Activated T-cell treated with anti-CD3 and anti-CD28 coated beads for 1 hour (primary cell): Measurements from ENCODE around the gene RPS6KC1.

ENCODE experiments used
- DNase-seq: peaks from one replicate; pipeline ENCODE4 v3.0.0-alpha.2; 2020; ENCODE audit warnings: low read depth

Gene RPS6KC1

GRCh38 chr1:213221209-213221608 is 170.2 kb downstream of the RPS6KC1 start:
- no peak for DNase-seq

- no peak for DNase-seq
Observed at GRCh38 chr1:213227458-213227857, 176.4 kb downstream of the RPS6KC1 start.

DNA sequence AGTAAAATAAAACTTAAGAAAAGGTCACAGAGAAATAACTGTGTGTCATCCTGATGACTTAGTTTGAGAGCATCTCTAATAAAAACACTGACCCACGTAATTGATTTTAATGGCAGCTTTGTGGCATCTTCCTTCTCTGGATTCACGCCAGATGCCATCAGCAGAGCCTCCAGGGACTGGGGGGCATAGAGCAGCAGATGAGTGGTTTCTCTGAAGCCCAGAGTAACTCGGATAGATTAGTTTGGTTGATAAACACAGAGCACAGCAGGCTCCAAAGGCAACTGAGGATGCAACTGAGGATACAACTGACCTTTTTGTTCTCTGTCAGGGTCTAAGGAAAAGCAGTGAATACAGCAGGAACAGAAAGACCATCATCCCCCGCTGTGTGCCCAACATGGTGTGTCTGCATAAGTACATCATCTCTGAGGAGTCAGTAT is 180.8 kb downstream of the RPS6KC1 start:
- no peak for DNase-seq

DNA sequence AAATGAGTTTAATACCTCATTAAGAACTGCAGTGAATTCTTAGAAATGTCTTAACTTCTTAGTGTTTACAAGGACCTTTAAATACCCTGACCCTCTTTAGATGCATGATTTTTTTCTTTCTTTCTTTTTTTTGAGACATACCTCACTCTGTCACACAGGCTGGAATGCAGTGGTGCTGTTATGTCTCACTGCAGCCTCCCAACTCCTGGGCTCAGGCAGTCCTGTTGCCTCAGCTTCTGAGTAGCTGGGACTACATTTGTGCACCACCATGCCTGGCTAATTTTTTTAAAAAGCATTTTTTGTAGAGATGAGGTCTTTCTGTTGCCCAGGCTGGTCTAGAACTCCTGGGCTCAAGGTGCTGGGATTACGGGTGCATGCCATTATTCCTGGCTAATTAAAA is 191.8 kb downstream of the RPS6KC1 start:
- DNase-seq = no peak

GRCh38 chr1:213244664-213245091 is 193.6 kb downstream of the RPS6KC1 start:
- no peak for DNase-seq

- DNase-seq = no peak
Observed at GRCh38 chr1:213245260-213245910, 194.3 kb downstream of the RPS6KC1 start.

- no peak for DNase-seq
Observed at GRCh38 chr1:213247038-213247437, 196.0 kb downstream of the RPS6KC1 start.

DNA sequence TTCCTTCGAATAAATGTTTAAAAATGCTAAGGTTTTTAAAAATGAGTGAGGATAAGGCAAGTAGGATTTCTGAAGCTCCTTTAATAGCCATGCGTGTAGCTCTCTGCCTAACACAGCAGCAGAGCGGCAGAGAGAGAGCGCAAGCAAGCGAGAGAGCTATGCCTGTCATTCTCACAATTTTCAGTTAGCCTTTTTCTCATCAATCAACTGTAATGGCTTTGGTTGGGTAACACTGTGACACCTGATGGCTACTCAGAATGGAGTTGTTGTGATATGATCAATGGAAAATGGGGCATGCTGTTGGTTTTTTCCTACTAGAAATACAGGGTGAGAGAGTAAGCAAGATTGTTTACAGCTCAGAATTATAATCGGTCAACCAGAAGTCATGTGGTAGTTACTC is 198.4 kb downstream of the RPS6KC1 start:
- no peak for DNase-seq

DNA sequence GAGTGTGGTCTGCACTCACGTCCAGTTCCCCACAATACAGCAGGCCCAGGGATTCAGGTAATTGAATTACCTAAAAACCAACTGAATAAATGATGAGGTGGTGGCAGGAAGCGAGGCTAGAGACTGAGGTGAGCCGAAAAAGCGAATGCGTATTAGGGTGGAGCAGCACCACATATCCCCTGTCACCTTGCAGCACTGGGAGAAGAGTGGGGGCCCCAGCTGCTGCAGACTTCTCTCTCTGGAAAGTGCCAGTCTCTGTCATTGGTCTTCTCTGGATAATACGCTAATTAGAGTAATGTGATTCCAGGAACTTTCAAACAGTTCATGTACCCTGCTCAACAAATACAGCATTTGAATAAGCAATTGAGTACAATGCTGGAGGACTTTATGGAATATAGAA is 199.0 kb downstream of the RPS6KC1 start:
- DNase-seq = no peak

DNA sequence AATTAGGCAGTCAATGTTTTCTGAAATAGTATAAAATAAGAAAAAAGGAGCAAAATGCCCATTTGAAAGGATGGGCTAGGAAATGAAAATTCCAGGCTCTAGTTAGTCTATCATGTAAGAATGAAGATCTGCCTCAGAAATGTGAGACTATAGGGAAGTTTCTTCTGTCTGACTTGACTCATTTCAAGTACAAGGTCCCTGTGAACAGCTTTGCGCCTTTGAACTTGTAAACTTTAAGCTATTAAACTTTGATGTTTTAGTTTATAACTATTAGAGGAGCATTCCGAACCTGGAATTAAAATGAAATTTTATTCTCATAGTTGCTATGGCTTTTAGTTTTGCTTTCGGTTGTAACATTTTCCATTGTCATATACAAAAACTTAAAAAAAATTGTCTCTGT is 199.4 kb downstream of the RPS6KC1 start:
- no peak for DNase-seq

GRCh38 chr1:213251972-213252371 is 200.9 kb downstream of the RPS6KC1 start:
- no peak for DNase-seq

GRCh38 chr1:213256438-213257087 is 205.5 kb downstream of the RPS6KC1 start:
- DNase-seq = no peak

- no peak for DNase-seq
Observed at GRCh38 chr1:213260311-213261075, 209.5 kb downstream of the RPS6KC1 start.

DNA sequence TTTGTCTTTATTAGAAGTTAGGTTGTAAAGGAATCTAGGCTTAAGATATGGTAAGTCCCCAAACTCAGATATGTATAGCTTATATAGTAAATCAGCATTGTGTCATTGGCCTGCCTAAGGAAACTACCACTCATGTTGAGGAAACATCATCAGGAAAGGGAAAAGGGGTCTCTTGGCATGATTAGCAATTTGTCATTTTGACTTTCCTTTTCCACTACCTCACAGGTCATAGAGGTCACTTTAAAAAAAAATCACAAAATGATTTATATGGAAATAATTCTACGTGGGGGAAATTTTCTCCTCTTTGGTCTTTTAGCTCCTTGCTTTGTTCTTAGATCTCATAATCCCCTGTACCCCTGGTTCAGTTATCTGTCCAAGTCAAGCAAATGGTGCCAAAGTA is 213.5 kb downstream of the RPS6KC1 start:
- DNase-seq = no peak

DNA sequence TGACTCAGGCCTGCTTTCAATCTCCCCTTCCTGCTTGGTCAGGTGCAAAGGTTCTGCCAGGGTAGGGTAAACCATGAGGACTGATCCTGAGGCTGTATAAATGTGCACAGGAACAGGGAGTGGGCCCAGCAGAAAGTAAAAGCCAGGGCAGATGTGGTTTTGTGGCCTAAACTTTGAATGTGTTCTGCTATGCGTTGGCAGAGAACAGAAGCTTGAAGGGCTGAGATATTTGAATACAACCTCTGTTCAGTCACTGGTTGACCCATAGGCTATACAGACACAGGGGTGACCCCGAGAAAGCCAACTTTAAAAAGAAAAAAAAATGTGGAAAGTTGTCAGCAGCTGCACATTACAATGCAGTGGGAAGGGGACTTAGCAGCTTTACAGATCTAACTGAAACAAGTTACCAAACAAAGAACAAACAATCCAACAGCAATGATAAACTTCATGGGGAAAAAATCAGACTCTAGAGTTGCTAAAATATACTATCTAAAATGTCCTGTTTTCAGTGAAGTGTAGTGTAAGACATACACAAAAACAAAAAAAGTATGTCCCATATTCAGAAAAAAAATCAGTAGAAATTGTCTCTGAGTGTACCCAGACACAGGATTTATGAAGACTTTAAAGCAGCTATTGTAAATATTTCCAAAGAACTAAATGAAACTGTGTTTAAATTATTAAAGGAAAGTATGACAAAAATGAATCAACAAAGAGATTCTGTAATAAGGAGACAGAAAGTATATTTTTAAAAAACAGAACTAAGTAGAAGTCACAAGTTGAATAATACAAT is 216.1 kb downstream of the RPS6KC1 start:
- no peak for DNase-seq

- DNase-seq = no peak
Observed at GRCh38 chr1:213268221-213268620, 217.2 kb downstream of the RPS6KC1 start.

DNA sequence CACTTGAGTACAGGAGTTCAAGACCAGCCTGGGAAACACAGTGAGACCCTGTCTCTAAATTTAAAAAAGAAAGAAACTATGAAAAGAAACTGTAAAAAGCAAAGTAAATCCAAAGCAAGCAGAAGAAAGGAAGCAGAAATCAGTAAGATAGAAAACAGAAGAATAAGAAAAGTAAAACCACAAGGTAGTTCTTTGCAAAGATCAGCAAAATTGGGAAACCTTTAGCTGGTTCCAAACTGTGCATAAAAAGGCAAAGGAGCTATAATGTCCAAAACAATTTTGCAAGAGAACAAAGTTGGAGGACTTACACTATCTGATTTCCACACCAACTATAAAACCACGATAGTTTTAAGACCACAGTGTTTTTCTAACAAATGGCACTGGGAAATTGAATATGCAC is 218.8 kb downstream of the RPS6KC1 start:
- DNase-seq = no peak

- DNase-seq = no peak
Observed at GRCh38 chr1:213273546-213273945, 222.5 kb downstream of the RPS6KC1 start.

- no peak for DNase-seq
Observed at GRCh38 chr1:213274140-213274539, 223.1 kb downstream of the RPS6KC1 start.

GRCh38 chr1:213275293-213275692 is 224.3 kb downstream of the RPS6KC1 start:
- DNase-seq = no peak

DNA sequence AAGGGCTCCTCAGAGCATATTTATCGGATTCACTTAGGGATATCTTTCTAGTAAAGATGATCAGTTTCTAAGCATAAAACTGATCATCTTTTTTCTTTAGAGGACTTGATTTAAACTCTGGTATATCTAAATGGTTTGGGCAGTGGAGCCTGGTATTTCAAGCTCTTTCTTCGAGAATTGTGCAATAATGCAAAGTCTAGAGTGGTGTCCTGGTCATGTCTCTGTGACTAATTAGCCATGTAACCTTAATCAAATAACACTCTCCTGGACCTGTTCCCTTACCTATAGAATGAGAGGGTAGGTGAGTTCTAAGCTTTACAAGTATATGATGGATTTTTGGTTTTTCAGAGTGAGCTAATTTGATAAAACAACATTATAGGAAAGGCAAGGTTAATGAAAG is 225.2 kb downstream of the RPS6KC1 start:
- no peak for DNase-seq

- no peak for DNase-seq
Observed at GRCh38 chr1:213277036-213277435, 226.0 kb downstream of the RPS6KC1 start.
